COLO829 (cell line): Measurements from ENCODE around the gene EXOC3.

ENCODE experiments used
- DNase-seq: peaks from one replicate; pipeline ENCODE4 v3.0.0; 2012; ENCODE audit warnings: low spot score

Gene EXOC3

GRCh38 chr5:488241-488640 is 45.3 kb downstream of the EXOC3 start:
- no peak for DNase-seq

DNA sequence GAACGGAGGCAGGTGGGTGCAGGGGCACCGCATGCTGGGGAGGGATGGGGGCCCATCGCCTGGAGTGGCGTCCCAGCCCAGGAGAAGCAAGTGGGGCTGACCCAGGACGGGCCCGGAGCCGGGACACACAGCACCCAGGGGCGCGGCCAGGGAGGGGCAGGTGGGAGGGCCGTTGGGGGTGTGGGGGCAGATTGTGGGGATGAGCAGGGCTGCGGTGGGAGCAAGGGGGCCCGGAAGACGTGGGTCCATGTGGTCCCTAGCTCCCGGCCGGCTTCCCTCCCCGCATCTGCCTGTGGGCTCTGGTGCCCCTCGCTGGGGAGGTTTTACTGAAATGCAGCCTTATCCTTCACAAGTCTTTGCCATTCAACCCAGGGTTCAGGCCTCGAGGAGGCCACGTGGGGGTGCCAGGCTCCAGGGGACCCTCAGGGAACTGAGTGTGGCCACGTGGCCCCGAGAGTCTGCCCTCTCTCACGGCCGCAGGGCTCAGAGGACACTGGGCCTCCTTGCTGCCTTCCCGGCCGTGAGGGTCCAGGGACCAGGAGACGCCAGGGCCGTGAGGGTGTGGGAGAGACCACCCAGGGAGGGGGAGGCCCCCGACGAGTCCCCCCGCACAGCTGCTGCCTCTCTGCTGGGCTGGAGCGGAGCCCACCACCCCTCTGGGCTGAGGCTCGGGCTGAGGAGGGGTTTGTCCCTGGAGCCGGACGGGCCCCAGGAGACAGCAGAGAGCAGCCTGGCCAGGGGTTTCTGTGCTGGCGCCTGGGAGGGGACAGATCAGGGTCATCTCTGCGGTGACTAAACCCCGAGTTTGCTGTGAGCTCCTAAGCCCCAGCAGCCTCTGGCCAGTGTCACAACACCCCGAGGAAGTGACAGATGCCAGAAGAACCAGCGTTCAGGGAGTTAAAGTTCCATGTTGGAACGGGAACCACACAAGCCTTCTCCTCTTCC is 46.0 kb downstream of the EXOC3 start:
- DNase-seq: no peak

GRCh38 chr5:489689-490080 is 46.7 kb downstream of the EXOC3 start:
- no peak for DNase-seq

- DNase-seq: no peak
Observed at GRCh38 chr5:490116-491106, 47.4 kb downstream of the EXOC3 start.

GRCh38 chr5:491119-491855 is 48.3 kb downstream of the EXOC3 start:
- DNase-seq: no peak

GRCh38 chr5:491856-492155 is 48.8 kb downstream of the EXOC3 start:
- DNase-seq: no peak

DNA sequence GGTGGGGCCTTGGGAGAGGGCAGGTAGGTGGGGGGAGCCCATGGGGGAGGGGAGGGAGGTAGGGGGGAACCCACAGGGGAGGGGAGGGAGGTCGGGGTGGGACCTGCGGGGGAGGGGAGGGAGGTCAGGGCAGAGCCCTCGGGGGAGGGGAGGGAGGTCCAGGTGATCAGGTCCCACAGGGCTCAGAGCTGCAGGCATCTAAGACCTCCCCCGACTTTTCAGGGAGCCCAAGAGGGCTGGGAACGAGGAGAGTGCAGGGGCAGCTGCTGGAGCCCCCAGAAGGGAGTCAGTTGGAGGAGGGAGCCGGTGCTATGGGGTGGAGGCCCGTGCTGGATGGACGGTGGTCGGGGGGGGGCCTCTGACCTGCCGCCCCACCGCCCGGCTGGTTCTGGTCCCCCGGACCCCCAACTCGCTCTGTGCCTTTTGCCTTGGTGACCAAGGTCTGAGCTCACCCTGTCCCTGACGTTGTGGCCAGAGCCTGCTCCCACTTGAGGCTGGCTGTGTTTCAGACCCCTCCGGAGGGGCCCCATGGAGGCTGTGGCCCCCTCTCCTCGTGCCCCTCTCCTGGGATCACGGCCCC is 49.4 kb downstream of the EXOC3 start:
- DNase-seq: no peak

- no peak for DNase-seq
Observed at GRCh38 chr5:493119-493701, 50.2 kb downstream of the EXOC3 start.

DNA sequence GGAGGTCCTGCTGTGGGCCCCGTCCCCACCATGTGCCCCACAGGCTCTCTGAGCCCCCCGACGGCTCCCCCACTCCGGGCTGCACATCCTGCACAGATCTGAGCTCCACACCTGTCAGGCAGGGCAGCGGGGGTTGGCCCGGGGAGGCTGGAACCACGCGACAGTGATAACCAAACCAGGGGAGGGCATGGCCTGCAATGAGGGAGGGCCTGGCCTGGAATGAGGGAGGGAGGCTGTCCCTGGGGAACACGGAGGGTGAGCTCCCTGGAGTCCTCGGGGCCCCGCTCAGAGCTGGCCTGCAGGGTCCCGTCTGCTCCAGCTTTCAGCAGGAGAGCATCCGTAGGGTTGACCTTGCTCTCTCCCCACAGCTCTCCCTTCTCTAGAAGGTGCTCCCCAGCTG is 50.8 kb downstream of the EXOC3 start:
- DNase-seq: no peak

- DNase-seq: no peak
Observed at GRCh38 chr5:494667-495255, 51.8 kb downstream of the EXOC3 start.

- DNase-seq: no peak
Observed at GRCh38 chr5:496028-496427, 53.1 kb downstream of the EXOC3 start.

DNA sequence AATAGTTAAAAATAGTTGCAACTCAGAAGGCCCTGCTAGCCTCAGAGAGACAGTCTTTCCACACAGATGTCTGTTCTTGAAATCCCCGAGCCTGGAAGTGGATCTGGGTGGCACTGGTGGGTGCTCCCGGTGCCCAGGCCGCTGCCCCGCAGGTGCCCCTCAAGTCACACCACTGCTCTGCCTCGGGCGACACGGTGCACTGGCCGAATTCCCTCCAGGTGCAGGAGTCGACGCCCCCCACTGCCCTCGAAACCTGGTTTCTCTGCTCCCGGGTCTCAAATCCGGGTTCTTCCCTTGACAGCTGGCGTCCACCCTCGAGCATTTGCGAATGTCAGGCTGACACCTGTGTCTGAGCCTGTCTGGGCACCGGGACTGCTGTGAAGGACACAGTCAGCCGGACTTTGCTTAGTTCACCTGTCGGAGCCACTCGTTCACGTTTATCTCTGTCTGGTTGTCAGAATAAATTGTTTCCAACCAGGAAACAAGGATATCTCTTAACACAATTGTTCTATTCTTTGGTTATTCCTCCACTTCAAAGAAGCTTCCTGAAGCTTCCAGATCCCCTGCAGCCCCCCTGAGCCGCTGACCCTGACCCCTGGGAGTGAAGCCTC is 54.2 kb downstream of the EXOC3 start:
- no peak for DNase-seq

GRCh38 chr5:497871-498509 is 55.0 kb downstream of the EXOC3 start:
- DNase-seq: no peak

DNA sequence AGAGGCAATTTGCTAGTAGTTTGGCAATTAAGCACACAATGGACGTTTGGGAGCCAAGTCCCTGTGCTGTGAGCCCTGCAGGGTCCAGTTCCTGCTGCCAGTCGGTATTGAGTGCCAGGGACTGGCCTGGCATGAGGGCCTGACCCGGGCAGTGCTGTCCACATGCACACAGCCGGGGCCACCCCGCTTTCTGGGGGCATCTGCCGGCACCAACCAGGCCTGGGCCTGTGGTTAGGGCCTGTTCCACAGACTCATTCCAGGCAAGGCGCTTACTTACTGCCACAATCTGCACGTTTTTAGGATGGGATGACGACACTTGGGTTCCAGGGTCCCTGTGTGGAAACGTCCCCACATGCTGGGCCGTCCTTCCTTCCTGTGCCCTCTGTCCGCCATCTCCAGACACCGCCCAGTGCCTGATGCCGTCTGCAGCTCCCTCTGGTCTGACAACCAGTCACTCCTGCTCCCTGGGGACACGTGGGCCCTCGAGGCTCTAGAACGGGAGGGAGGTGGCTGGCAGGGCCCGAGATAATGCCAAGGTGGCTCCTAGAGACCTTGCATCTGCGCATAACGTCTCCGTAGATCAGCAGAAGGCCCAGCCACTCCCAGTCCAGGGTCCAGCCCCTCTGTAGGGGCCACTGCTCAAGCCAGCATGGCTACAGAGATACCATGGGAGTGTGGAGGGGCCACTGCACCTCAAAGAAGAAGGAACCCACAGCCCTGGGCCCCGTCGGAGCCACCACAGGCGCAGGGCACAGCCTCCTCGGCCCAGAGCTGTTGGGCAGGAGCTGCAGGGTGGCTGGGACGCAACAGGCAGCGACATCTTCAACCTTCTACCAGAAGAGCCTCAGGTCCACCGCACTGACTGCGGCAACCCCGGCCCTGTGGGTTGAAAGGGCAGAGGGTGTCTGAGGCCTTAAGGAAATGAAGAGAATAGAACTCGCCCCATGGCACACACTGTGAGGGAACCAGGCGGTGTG is 56.5 kb downstream of the EXOC3 start:
- DNase-seq: no peak

DNA sequence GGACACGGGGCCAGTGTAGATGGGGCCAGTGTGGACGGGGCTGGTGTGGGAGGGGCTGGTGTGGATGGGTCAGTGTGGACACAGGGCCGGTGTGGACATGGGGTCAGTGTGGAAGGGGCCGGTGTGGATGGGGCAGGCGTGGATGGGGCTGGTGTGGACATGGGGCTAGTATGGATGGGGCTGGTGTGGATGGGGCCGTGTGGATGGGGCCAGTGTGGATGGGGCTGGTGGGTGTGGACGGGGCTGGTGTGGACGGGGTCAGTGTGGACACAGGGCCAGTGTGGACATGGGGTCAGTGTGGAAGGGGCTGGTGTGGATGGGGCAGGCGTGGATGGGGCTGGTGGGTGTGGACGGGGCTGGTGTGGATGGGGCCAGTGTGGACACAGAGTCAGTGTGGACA is 57.5 kb downstream of the EXOC3 start:
- DNase-seq: no peak

- DNase-seq: no peak
Observed at GRCh38 chr5:501105-501830, 58.3 kb downstream of the EXOC3 start.

DNA sequence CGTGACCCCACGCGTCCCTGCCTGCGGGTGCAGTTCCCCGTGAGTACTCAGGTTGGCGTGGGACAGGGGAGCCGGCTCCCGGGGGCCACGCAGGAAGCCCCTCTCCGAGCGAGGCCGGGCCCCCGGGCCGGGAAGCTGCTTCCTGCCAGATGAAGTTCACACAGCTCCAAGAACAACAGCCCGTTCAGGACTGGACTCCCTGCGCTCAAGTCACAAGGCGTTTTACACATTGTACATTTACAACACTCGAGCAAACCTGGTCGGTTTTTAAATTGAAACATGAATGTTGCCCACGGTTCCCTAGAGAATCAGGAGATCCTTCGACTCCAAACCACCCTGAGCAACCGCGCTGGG is 58.8 kb downstream of the EXOC3 start:
- peak; percentile 2 for DNase-seq

DNA sequence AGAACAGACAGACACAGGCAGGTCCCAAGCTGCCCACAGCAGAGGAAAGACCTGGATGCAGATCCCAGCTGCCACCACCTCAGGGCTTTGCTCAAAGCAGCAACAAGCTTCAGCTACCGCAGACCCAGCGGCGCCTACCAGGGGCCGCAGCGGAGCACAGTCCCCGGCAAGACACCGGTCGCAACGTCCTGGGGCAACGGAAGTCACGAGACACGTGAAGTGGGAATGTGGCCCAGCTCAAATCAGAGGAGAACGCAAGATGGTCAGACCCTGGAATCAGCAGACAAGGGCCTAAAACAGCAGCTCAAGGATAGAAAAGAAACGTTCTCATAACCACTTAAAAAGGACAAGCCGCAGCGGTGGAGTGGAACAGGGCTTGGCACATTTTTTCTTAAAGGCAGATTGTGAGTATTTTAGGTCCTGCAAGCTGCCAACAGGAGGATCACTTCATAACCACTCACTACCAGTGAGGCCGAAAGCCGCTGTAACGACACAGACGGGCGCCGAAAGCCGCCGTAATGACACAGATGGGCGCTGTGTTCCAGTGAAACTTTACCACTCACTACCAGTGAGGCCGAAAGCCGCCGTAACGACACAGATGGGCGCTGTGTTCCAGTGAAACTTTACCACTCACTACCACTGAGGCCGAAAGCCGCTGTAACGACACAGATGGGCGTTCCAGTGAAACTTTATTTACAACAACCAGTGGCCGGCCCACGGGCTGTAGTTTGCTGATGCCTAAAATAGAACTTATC is 59.5 kb downstream of the EXOC3 start:
- DNase-seq: no peak
